SH-SY5Y (cell line): ENCODE measurements around the gene CRMP1.

Source experiments
- GATA2 ChIP-seq: IDR thresholded peaks from 2 replicates; pipeline ENCODE4 v1.6.1; 2011; ENCODE audit warnings: mild to moderate bottlenecking, low read depth, low read length
- GATA3 ChIP-seq: IDR thresholded peaks from 2 replicates; pipeline ENCODE4 v1.6.1; 2011; ENCODE audit warnings: low read depth, mild to moderate bottlenecking, low read length, moderate library complexity

Gene CRMP1

DNA sequence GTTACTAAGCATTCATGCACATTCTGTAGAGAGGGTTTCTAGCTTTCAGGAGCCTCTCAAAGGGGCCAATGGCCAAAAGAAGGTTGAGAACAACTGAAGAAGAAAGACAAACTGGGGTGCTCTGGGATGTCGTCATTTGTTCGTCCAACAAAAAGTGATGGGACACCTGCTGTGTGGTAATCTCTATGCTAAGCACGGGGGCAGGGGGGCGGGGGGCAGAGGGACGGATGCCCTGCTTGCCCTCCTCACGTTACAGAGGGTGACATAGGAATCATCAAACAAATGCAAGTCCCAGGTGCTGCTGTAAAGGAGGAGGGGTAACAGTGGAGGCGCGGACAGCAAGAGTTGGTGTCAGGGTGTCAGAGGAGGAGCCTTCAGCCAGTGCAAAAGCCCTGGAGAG is 12.8 kb upstream of the CRMP1 start:
- no peak for TF ChIP-seq GATA3
- no peak for TF ChIP-seq GATA2

DNA sequence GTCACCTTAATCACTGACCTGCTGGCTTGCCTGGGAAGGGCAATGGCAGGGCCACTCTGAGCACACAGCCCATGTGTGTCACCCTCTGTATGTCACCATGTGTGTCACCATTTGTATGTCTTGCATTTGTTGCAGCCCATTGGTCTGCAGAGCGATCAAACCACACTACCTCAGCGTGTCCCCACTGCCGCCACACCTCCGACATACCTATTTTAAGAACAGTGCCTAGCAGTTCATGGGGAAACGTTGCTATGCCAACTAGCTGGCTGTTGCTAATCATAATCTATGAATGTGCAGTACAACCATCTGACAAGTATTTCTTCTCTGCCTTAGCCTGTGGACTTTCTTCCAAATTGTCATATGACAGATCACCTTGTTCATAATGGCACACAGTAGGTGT is 8.0 kb upstream of the CRMP1 start:
- TF ChIP-seq GATA3 (no peak), GATA2 (no peak)

DNA sequence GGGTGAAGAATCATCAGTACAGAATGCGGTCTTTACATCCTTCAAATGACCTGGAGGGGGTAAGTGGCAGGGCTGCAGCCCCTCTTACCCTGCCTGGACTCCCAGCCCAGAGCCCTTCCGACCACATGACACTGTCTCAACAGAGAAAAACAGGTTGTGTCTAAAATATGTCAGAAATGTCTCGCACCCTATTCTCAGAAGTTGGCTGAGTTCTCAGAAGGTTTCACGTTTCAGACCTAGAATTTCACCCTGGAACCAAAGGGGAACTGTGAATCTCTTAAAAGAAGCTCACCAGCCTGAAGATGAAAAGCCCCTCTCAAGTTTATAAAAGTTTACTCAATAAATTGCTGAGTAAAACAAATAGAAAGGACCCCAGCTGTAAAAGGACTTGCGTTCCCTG is 7.0 kb upstream of the CRMP1 start:
- TF ChIP-seq GATA3 (no peak), GATA2 (no peak)

DNA sequence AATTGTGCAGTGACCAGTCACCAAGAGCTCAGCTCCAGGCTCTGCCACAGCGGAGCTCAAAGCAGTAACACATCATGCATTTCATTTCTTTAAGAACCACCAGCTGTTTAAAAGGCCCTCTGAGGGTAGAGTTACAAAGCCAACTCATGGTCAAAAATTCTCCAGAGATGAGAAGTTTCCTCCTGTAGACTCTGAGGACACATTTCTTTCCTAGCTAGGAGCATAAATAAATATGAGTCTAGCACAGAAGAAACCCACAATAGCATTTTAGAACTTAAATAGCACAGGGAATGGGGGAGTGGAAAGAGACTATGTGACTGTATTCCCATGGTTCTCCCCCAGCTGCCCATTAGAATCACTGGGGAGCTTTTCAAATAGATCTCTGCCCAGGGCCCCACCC is 6.5 kb upstream of the CRMP1 start:
- TF ChIP-seq GATA2 (no peak), GATA3 (no peak)

GRCh38 chr4:5897674-5898073 is 4.8 kb upstream of the CRMP1 start:
- TF ChIP-seq GATA3 (no peak), GATA2 (no peak)

GRCh38 chr4:5895287-5895686 is 2.4 kb upstream of the CRMP1 start:
- TF ChIP-seq GATA3, result no peak
- no peak for TF ChIP-seq GATA2

DNA sequence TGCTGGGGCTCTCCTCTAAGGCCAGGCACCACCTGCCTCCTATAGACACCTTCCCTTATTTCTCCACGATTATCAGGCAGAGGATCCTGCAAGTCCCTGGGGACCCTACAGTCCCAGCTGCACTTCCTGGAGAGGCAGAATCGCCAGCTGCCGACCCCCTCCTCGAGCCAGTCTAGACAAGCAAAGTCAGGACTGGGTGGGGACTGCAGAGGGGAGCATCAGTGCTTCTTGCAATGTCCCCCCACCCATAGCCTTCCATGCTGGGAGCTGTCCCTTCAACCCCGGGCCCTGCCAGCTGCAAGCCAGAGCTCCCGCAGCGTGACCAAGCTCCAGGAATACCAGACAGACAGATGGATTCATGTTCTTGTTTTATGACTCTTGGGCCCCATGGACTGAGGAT is 1.4 kb upstream of the CRMP1 start:
- TF ChIP-seq GATA3 (no peak), GATA2 (no peak)

DNA sequence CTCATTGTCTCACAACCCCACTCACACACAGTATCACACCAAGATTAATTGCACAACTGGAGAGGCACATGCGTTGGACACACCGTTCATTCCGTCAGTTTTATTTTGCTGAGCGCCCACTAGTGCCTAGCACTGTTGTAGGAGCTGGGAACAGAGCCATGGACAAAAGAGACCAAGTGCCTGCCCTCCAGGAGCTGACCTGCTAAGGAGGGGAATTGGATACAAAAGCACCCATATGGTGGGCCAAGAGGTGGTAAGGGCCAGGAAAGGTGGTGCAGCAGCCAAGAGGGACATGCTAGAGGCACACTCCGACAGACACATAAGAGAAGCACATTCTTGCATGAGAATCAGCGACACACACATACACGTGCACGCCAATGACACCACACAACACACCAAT is 705 bp upstream of the CRMP1 start:
- no peak for TF ChIP-seq GATA3

DNA sequence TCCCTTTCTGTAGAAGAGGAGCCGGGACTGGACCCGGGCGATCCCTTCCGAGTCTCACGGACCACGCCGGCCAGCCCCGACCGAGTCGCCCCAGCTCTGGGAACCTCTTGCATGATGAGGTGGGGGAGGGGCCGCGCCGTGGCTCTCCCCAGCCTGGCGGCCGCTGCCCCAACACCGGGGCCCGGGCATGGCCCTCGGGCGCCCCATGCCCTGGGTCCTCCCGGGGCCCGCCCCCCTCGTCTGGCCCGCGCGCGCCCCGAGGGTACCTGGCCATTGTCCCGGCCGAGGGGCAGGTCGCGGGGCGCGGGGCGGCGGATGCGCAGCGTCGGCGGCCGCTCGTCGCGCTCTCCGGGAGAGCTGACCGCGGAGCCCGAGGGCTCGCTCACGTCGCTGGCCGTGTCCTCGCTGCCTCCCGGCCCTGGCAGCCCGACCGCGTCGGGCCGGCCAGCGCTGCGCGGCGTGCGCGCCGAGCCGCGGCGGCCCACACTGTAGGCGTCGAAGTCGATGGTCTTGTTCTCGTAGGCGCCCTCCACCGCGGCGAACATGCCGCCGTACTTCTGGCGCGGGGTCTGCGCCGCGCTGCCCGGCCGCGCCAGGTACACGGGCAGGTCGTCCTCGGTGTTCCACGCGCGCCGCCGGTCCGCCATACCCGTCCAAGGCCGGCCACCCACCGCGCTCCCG is 423 bp downstream of the CRMP1 start:
- no peak for TF ChIP-seq GATA2
- no peak for TF ChIP-seq GATA3

- TF ChIP-seq GATA2 (no peak), GATA3 (no peak)
These were observed 1.1 kb downstream of the CRMP1 start for GRCh38 chr4:5891563-5892322.

- no peak for TF ChIP-seq GATA3
- no peak for TF ChIP-seq GATA2
These were observed 2.7 kb downstream of the CRMP1 start for GRCh38 chr4:5890063-5890727.

GRCh38 chr4:5889002-5889696 is 3.7 kb downstream of the CRMP1 start:
- TF ChIP-seq GATA2 (no peak), GATA3 (no peak)

DNA sequence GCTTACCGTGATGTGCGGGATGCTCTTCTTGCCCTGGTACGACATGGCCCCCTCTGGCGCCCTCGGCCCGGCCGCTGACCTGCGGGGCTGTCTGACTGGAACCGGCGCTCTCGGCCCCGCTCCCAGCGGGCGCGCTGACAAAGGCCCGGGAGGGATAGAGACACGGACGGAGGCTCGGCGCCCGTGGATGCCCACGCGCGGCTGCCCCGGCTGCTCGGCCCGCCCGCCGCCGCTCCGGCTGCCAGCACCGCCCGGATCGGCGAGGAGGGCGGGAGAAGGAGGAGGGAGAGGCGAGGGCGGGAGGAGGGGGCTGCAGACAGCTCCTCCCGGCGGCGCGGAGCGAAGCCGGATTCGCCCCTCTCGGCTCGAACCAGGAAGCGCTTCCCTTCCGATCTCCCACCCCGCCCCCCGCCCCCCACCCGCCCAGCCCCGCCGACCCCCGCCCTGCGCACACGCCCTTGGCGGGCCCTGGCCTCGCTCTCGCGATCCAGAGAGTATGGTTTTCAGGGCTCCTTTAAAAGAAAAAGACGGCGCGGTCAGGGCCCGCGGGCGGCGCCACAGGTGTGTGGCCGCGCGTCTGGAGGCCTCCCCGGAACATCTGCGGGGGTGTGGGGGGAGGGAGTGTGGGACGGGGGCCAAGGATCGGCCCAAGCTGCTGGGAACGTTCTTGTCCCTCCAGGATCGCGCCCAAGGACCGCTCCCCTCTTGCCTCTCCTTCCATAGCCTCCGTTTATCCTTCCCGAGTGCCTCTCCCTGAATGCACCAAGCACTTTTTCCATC is 4.5 kb downstream of the CRMP1 start:
- TF ChIP-seq GATA2, result no peak
- TF ChIP-seq GATA3, result no peak

DNA sequence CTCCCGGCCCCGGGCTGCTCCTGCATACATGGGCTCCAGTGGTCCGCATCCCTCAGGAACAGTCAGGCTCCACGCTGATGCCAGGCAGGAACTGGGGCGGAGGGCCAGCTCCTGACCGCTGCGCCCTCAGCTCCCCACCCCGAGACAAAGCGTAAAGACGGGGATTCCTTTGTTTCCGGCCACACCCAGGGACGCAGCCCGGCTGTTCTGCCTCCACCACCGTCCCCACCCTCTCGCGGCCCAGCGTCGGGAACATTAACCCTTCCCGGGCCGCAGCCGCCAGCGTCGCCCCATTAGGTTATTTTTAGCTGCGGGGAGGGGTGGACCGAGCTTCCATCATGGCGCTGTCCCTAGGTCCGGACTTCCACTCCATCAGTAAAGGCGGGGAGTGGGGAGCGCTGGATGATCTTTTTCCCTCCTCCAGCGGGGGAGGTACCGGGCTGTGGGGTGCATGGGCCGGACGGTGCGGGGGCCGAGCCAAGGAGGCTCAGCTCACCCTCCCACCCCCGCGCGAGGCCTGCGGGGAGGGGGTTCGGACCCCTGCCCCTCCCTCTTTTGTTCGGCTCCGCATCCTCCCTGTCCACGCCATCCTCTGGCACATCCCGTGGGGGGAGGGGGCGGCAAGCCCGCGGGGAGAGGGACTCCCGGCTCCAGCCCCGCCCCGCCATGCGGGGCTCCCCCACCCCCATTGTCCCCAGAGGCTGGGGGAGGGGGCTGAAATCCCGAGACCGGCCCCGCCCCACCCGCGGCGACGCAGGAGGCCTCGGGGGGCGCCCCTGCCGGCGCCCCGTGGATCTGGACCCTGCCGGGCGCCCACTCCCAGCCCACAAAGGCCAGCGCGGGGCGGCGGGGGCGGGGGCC is 5.3 kb downstream of the CRMP1 start:
- TF ChIP-seq GATA2, result no peak
- TF ChIP-seq GATA3, result no peak
